Neutrophil (primary cell): Measurements from ENCODE around the gene LRRK1.

Experiments used
- H3K27ac ChIP-seq: fragments of 200-600 bp; sonication (generic); 2 replicates; pipeline ENCODE4 v1.5.1; 2016; ENCODE audit warnings: mild to moderate bottlenecking, moderate library complexity
- H3K27me3 ChIP-seq: fragments of 200-600 bp; sonication (generic); 2 replicates; pipeline ENCODE4 v1.6.0; 2016; ENCODE audit warnings: mild to moderate bottlenecking
- H3K36me3 ChIP-seq: fragments of 200-600 bp; sonication (generic); 2 replicates; pipeline ENCODE4 v1.5.1; 2017
- H3K4me1 ChIP-seq, 2 experiments: fragments of 200-600 bp in 1 of 2; sonication (generic) in 1 of 2; 1 replicate in 1 of 2; 2 replicates in 1 of 2; pipeline versions ENCODE4 v1.5.1 to v1.6.1; 2013 to 2016; ENCODE audit warnings: low read depth in 1 of 2, low read length in 1 of 2, mild to moderate bottlenecking in 1 of 2, moderate library complexity in 1 of 2; ENCODE audit not compliant: control insufficient read depth in 1 of 2, insufficient read depth in 1 of 2
- H3K4me3 ChIP-seq, 2 experiments: fragments of 200-600 bp in 1 of 2; sonication (generic) in 1 of 2; 1 replicate in 1 of 2; 2 replicates in 1 of 2; pipeline ENCODE4 v1.5.1; 2013 to 2016; ENCODE audit warnings: low read depth in 1 of 2, low read length in 1 of 2, mild to moderate bottlenecking in 1 of 2, moderate library complexity in 1 of 2
- H3K9me3 ChIP-seq: fragments of 200-600 bp; sonication (generic); 2 replicates; pipeline ENCODE4 v1.5.1; 2016
- TF ChIP-seq, protein P1 (sequence below): fragments of 200-600 bp; sonication (generic); IDR thresholded peaks from 2 replicates; pipeline ENCODE4 v1.5.1; 2016; ENCODE audit warnings: antibody characterized with exemption

LRRK1 gene

GRCh38 chr15:100880897-100881242 is 38.3 kb upstream of the LRRK1 start:
- Histone ChIP-seq H3K4me3 (no peak overlapping the region), H3K27me3 (peaks cover 100% of the 10 kb centered on the region), H3K27ac (no peak overlapping the region), H3K9me3 (no peaks in the 10 kb centered on the region), H3K36me3 (no peaks in the 10 kb centered on the region), H3K4me1 (peaks cover 12 to 20% of the 10 kb centered on the region in 2 experiments)
- TF ChIP-seq, protein P1, sequence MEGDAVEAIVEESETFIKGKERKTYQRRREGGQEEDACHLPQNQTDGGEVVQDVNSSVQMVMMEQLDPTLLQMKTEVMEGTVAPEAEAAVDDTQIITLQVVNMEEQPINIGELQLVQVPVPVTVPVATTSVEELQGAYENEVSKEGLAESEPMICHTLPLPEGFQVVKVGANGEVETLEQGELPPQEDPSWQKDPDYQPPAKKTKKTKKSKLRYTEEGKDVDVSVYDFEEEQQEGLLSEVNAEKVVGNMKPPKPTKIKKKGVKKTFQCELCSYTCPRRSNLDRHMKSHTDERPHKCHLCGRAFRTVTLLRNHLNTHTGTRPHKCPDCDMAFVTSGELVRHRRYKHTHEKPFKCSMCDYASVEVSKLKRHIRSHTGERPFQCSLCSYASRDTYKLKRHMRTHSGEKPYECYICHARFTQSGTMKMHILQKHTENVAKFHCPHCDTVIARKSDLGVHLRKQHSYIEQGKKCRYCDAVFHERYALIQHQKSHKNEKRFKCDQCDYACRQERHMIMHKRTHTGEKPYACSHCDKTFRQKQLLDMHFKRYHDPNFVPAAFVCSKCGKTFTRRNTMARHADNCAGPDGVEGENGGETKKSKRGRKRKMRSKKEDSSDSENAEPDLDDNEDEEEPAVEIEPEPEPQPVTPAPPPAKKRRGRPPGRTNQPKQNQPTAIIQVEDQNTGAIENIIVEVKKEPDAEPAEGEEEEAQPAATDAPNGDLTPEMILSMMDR = no peak

DNA sequence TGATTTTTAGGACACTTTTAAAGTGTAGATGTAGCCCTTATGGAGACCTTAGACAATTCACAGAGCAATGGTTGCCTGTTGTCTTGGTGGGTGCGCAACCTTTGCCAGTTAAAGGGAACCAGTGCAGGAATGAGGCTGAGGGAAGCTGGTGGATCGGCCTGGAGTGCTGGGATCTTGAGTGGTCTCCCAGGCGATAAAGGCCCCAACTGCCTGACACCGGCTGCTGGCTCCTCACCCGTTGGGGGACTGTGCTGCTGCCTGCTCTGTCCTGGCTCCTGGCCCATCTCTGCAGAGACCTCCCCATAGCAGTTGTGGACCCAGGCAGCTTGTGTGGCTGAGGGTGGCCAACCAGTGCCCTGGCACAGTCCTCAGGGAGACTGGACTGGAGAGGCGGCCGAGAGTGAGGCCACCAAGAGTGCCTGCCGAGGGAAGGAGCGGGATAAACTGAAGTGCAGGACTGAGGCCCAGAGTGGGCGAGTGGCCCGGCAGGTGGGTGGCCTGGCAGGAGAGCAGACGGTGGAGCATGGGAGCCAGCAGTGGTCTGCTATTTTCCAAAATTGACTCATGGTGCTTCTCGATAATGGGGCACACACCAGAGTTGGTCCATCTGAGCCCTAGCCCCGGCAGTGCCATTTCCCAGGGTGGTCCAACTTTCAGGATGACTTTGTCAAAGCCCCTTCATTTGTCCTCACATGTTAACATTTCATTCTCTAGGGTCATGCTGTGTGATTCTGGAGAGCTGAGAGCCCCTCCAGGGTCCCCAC is 37.4 kb upstream of the LRRK1 start:
- TF ChIP-seq, protein P1 = no peak
- peaks cover 100% of the 10 kb centered on the region for H3K27me3 ChIP-seq

DNA sequence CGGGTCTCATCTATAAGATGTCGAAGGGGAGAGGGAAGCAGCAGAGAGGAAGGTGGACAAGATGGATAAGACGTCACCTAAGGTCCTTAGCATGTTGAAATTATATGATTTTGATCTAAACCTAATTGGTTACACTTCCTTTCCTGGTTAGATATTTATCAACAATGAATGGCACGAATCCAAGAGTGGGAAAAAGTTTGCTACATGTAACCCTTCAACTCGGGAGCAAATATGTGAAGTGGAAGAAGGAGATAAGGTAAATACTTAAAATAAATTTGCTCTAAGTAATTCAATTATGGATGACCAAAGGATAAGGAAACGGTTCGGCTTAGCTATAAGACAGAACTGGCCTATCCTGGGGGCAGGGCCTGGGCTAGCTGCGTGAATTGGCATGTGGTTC is 34.0 kb upstream of the LRRK1 start:
- H3K27ac ChIP-seq = no peak overlapping the region
- no peaks in the 10 kb centered on the region for H3K36me3 ChIP-seq
- no peaks in the 10 kb centered on the region for H3K9me3 ChIP-seq
- peaks cover 100% of the 10 kb centered on the region for H3K27me3 ChIP-seq
- TF ChIP-seq, protein P1 = no peak
- H3K4me1 ChIP-seq = peaks cover 5 to 6% of the 10 kb centered on the region in 2 experiments
- H3K4me3 ChIP-seq = no peak overlapping the region

More for the DNA sequence above, 37.4 kb upstream of the LRRK1 start:
- peaks cover 12 to 20% of the 10 kb centered on the region in 2 experiments for H3K4me1 ChIP-seq
- no peaks in the 10 kb centered on the region for H3K36me3 ChIP-seq
- no peaks in the 10 kb centered on the region for H3K9me3 ChIP-seq
- H3K4me3 ChIP-seq = no peak overlapping the region
- no peak overlapping the region for H3K27ac ChIP-seq

DNA sequence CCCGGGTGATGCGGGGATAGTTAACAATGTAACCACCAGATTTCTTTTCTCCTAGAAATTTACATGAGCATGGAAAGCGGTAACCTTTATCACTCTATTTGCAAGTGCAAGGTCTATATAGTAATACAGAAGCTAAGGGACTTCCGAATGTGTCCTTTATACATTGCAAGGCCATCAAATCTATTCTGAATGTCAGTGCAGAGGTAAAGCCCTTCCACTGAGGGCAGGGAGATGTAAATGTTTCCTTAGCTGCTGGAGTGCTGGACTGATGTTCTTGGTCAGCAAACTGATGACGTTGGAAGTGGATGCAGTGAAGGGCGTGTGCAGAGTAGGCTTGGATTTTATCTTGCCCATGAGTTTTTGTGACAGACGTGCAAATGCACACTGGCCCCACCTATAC is 33.3 kb upstream of the LRRK1 start:
- TF ChIP-seq, protein P1 = no peak
- H3K27me3 ChIP-seq = peaks cover 100% of the 10 kb centered on the region

DNA sequence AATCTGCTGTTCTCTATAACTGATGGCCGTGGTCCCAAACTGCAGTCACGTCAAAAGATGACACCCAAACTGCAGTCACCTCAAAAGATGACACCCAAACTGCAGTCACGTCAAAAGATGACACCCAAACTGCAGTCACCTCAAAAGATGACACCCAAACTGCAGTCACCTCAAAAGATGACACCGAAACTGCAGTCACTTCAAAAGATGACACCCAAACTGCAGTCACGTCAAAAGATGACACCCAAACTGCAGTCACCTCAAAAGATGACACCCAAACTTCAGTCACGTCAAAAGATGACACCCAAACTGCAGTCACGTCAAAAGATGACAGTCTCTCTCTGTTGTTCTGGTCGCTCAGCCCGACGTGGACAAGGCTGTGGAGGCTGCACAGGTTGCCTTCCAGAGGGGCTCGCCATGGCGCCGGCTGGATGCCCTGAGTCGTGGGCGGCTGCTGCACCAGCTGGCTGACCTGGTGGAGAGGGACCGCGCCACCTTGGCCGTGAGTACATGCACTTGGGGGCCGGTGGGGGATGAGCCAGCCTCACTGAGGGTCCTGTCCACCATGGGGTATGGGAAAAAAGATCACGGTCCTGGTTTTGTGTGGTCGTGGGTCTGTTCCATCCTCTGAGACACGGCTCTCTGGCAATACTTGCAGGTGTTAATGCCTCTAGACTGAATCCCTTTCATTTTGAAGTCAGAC is 31.8 kb upstream of the LRRK1 start:
- Histone ChIP-seq H3K4me1 (no peaks in the 10 kb centered on the region), H3K27me3 (peaks cover 100% of the 10 kb centered on the region), H3K9me3 (no peaks in the 10 kb centered on the region), H3K36me3 (no peaks in the 10 kb centered on the region), H3K4me3 (no peak overlapping the region), H3K27ac (no peak overlapping the region)
- TF ChIP-seq, protein P1 = no peak

More for the DNA sequence above, 33.3 kb upstream of the LRRK1 start:
- H3K9me3 ChIP-seq = no peaks in the 10 kb centered on the region
- H3K4me3 ChIP-seq = no peak overlapping the region
- no peaks in the 10 kb centered on the region for H3K4me1 ChIP-seq
- no peaks in the 10 kb centered on the region for H3K36me3 ChIP-seq
- H3K27ac ChIP-seq = no peak overlapping the region
